ENCODE data around the gene LHX6.

LHX6 gene

GRCh38 chr9:122192914-122193525 is 35.7 kb downstream of the LHX6 start:
- no peak overlapping the region for H3K4me3 ChIP-seq (ENCODE audit: low read depth, low read length)

GRCh38 chr9:122192261-122192875 is 36.4 kb downstream of the LHX6 start:
- H3K4me3 ChIP-seq (ENCODE audit: low read depth, low read length) = no peak overlapping the region

GRCh38 chr9:122191584-122191983 is 37.2 kb downstream of the LHX6 start:
- no peak overlapping the region for H3K4me3 ChIP-seq (ENCODE audit: low read depth, low read length)

GRCh38 chr9:122190597-122191381 is 38.0 kb downstream of the LHX6 start:
- no peak overlapping the region for H3K4me3 ChIP-seq (ENCODE audit: low read depth, low read length)

GRCh38 chr9:122188369-122188768 is 40.4 kb downstream of the LHX6 start:
- no peak overlapping the region for H3K4me3 ChIP-seq (ENCODE audit: low read depth, low read length)

GRCh38 chr9:122186777-122187470 is 41.8 kb downstream of the LHX6 start:
- H3K4me3 ChIP-seq (ENCODE audit: low read depth, low read length) = no peak overlapping the region

GRCh38 chr9:122186301-122186700 is 42.5 kb downstream of the LHX6 start:
- H3K4me3 ChIP-seq (ENCODE audit: low read depth, low read length) = no peak overlapping the region

GRCh38 chr9:122184551-122184950 is 44.2 kb downstream of the LHX6 start:
- H3K4me3 ChIP-seq (ENCODE audit: low read depth, low read length) = no peak overlapping the region

GRCh38 chr9:122183501-122183900 is 45.3 kb downstream of the LHX6 start:
- no peak overlapping the region for H3K4me3 ChIP-seq (ENCODE audit: low read depth, low read length)

- no peak overlapping the region for H3K4me3 ChIP-seq (ENCODE audit: low read depth, low read length)
Observed at GRCh38 chr9:122180633-122181032, 48.1 kb downstream of the LHX6 start.

GRCh38 chr9:122179690-122180074 is 49.1 kb downstream of the LHX6 start:
- H3K4me3 ChIP-seq (ENCODE audit: low read depth, low read length) = no peak overlapping the region

- H3K4me3 ChIP-seq (ENCODE audit: low read depth, low read length) = no peak overlapping the region
Observed at GRCh38 chr9:122179054-122179689, 49.6 kb downstream of the LHX6 start.

- no peak overlapping the region for H3K4me3 ChIP-seq (ENCODE audit: low read depth, low read length)
Observed at GRCh38 chr9:122176916-122177315, 51.8 kb downstream of the LHX6 start.

- no peak overlapping the region for H3K4me3 ChIP-seq (ENCODE audit: low read depth, low read length)
Observed at GRCh38 chr9:122173670-122174069, 55.1 kb downstream of the LHX6 start.

GRCh38 chr9:122172131-122172530 is 56.6 kb downstream of the LHX6 start:
- no peak overlapping the region for H3K4me3 ChIP-seq (ENCODE audit: low read depth, low read length)

- H3K4me3 ChIP-seq (ENCODE audit: low read depth, low read length) = no peak overlapping the region
Observed at GRCh38 chr9:122168356-122168755, 60.4 kb downstream of the LHX6 start.

- no peak overlapping the region for H3K4me3 ChIP-seq (ENCODE audit: low read depth, low read length)
Observed at GRCh38 chr9:122164286-122164685, 64.5 kb downstream of the LHX6 start.

GRCh38 chr9:122162415-122162814 is 66.3 kb downstream of the LHX6 start:
- no peak overlapping the region for H3K4me3 ChIP-seq (ENCODE audit: low read depth, low read length)

GRCh38 chr9:122159925-122160246 is 68.9 kb downstream of the LHX6 start:
- no peak overlapping the region for H3K4me3 ChIP-seq (ENCODE audit: low read depth, low read length)

GRCh38 chr9:122159026-122159924 is 69.5 kb downstream of the LHX6 start, which contains the start of the genes MORN5 and NDUFA8:
TSS of gene MORN5 (plus strand) at chr9:122159908. CDS start at chr9:122159973, 65 bp downstream.
TSS of gene NDUFA8 (minus strand) at chr9:122159779. CDS start at chr9:122159677, 102 bp downstream.
- H3K4me3 ChIP-seq (ENCODE audit: low read depth, low read length) = peak within 1 kb of the TSS; percentile 75

Measured in iPS-11a (cell line).